Ishikawa (cell line): ENCODE measurements around the gene LRRC14B.

Experiments used
- CEBPB ChIP-seq: IDR thresholded peaks from 2 replicates; pipeline ENCODE4 v1.6.1; 2012
- CREB1 ChIP-seq: IDR thresholded peaks from 2 replicates; pipeline ENCODE4 v1.6.1; 2012; ENCODE audit warnings: low read depth
- EGR1 ChIP-seq: IDR thresholded peaks from 2 replicates; pipeline ENCODE4 v1.6.1; 2012
- EP300 ChIP-seq: IDR thresholded peaks from 2 replicates; pipeline ENCODE4 v1.6.1; 2012; ENCODE audit warnings: borderline replicate concordance
- FOXM1 ChIP-seq: IDR thresholded peaks from 2 replicates; pipeline ENCODE4 v1.6.1; 2012; ENCODE audit warnings: low read depth, borderline replicate concordance
- NFIC ChIP-seq: IDR thresholded peaks from 2 replicates; pipeline ENCODE4 v1.6.1; 2012
- RAD21 ChIP-seq: IDR thresholded peaks from 2 replicates; pipeline ENCODE4 v1.6.1; 2012; ENCODE audit warnings: low read depth
- TAF1 ChIP-seq: IDR thresholded peaks from 2 replicates; pipeline ENCODE4 v1.6.1; 2012; ENCODE audit warnings: low read depth, mild to moderate bottlenecking
- TCF12 ChIP-seq: IDR thresholded peaks from 2 replicates; pipeline ENCODE4 v1.6.1; 2012; ENCODE audit warnings: low read depth
- TEAD4 ChIP-seq: IDR thresholded peaks from 2 replicates; pipeline ENCODE4 v1.6.1; 2012
- YY1 ChIP-seq: IDR thresholded peaks from 2 replicates; pipeline ENCODE4 v1.6.1; 2012; ENCODE audit warnings: low read depth
- ZBTB7A ChIP-seq: IDR thresholded peaks from 2 replicates; pipeline ENCODE4 v1.6.1; 2012; ENCODE audit warnings: low read depth
- TF ChIP-seq, protein P1 (sequence below): IDR thresholded peaks from 2 replicates; pipeline ENCODE4 v1.6.1; 2012
- TF ChIP-seq, protein P2 (sequence below): IDR thresholded peaks from 2 replicates; pipeline ENCODE4 v1.6.1; 2012
- TF ChIP-seq, protein P3 (sequence below): IDR thresholded peaks from 2 replicates; pipeline ENCODE4 v1.6.1; 2012; ENCODE audit warnings: low read depth, mild to moderate bottlenecking

Gene LRRC14B

GRCh38 chr5:200985-201384 is 9.7 kb downstream of the LRRC14B start:
- TF ChIP-seq, protein P1, sequence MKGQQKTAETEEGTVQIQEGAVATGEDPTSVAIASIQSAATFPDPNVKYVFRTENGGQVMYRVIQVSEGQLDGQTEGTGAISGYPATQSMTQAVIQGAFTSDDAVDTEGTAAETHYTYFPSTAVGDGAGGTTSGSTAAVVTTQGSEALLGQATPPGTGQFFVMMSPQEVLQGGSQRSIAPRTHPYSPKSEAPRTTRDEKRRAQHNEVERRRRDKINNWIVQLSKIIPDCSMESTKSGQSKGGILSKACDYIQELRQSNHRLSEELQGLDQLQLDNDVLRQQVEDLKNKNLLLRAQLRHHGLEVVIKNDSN, result no peak
- no peak for TF ChIP-seq RAD21
- no peak for TF ChIP-seq YY1
- no peak for TF ChIP-seq TAF1
- no peak for TF ChIP-seq CREB1
- TF ChIP-seq EP300, result no peak
- no peak for TF ChIP-seq TEAD4
- TF ChIP-seq FOXM1, result no peak
- TF ChIP-seq CEBPB, result no peak
- TF ChIP-seq, protein P2, sequence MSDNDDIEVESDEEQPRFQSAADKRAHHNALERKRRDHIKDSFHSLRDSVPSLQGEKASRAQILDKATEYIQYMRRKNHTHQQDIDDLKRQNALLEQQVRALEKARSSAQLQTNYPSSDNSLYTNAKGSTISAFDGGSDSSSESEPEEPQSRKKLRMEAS, result no peak
- TF ChIP-seq, protein P3, sequence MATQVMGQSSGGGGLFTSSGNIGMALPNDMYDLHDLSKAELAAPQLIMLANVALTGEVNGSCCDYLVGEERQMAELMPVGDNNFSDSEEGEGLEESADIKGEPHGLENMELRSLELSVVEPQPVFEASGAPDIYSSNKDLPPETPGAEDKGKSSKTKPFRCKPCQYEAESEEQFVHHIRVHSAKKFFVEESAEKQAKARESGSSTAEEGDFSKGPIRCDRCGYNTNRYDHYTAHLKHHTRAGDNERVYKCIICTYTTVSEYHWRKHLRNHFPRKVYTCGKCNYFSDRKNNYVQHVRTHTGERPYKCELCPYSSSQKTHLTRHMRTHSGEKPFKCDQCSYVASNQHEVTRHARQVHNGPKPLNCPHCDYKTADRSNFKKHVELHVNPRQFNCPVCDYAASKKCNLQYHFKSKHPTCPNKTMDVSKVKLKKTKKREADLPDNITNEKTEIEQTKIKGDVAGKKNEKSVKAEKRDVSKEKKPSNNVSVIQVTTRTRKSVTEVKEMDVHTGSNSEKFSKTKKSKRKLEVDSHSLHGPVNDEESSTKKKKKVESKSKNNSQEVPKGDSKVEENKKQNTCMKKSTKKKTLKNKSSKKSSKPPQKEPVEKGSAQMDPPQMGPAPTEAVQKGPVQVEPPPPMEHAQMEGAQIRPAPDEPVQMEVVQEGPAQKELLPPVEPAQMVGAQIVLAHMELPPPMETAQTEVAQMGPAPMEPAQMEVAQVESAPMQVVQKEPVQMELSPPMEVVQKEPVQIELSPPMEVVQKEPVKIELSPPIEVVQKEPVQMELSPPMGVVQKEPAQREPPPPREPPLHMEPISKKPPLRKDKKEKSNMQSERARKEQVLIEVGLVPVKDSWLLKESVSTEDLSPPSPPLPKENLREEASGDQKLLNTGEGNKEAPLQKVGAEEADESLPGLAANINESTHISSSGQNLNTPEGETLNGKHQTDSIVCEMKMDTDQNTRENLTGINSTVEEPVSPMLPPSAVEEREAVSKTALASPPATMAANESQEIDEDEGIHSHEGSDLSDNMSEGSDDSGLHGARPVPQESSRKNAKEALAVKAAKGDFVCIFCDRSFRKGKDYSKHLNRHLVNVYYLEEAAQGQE, result no peak
- no peak for TF ChIP-seq NFIC
- TF ChIP-seq TCF12, result no peak
- no peak for TF ChIP-seq EGR1
- no peak for TF ChIP-seq ZBTB7A

DNA sequence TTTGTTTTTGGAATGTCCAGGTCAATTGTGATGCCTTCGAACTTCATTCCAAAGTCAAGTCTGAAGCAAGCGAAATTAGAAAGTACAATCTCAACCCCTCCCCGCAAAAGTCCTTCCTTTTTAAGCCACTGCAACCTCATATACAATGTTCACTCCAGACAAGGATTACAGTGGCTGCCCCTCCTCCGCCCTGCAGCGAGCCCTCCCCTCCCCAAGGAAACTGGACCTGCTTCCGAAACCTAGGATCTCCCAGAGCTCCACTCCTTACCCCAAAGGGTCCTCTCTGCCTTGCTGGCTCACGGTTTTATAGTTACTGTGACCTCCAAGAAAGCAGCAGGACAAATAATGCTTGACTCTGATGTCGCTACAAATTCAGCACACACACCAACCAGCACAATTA is 10.4 kb downstream of the LRRC14B start:
- TF ChIP-seq, protein P3, result no peak
- TF ChIP-seq TAF1 (no peak), RAD21 (no peak), TCF12 (no peak), ZBTB7A (no peak), CREB1 (no peak), FOXM1 (no peak), EP300 (no peak), TEAD4 (no peak), YY1 (no peak), NFIC (no peak), EGR1 (no peak), CEBPB (no peak)
- TF ChIP-seq, protein P1, result no peak
- TF ChIP-seq, protein P2, result no peak

DNA sequence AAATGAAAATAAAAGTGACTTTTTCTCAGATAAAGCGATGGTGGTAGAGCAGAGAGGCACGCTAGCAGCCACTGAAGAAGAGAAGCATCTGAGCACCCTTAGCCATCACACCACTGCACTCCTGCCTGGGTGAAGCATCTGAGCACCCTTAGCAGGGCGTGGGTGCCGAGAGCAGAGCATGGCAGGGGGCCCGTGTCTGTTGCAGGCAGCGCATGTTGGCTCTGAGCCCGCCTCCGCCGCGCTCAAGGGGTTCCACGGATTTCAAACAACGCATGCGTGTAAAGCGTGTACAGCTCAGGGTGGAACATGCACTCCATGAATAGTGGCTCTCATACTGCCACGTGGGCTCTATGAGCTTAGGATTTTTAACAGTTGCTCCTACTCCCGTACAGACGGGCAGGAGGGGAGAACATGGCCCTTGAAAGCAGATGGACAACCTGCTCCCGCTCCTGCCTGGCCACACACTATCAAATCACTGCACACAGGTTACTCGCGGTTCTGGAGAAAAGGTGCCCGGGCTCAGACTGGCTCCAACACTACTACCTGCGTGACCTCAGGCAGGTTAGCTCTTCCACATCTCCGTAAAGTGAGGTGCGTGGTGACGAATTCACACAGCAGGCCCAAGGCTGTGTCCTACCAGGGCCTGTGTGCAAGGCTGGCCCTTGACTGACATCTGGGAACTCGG is 12.1 kb downstream of the LRRC14B start:
- no peak for TF ChIP-seq TAF1
- no peak for TF ChIP-seq TCF12
- no peak for TF ChIP-seq CREB1
- TF ChIP-seq CEBPB, result no peak
- TF ChIP-seq, protein P1, result no peak
- TF ChIP-seq FOXM1, result no peak
- TF ChIP-seq, protein P3, result no peak
- TF ChIP-seq YY1, result no peak

DNA sequence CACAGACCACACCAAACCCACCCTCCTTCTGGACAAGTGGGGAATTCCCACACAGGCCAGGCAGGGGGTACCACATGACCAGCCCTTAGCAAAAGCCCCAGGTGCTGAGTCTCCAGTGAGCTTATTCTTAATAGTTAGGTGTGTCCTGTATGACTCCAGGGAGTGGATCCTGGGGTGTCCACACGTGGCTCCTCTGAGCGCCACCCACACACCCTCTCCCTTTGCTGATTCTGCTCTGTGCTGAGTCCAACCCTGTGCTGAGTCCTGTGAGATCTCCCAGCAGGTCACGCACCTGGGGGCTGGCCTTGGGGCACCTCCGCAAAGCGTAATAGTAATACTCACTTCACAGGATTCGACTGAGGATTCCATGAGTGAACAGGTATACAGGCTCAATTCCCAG is 12.7 kb downstream of the LRRC14B start:
- TF ChIP-seq CREB1 (no peak), CEBPB (no peak), EGR1 (no peak), YY1 (no peak), TCF12 (no peak), RAD21 (no peak), TAF1 (no peak)
- TF ChIP-seq, protein P3, result no peak
